ENCODE data around the gene AFF3. TPM values are rescaled to one million over a fixed set of nuclear protein-coding genes. Genes with fewer than 3 reads are reported as not detected.

Gene AFF3
- total RNA-seq, 1 experiment from 2014 or later = 0.61 TPM

- H3K36me3 ChIP-seq (ENCODE audit: control insufficient read depth in 1 of 2, insufficient read depth in 2 of 2, low read length in 2 of 2) = no peaks in the 10 kb centered on the region
- H2AFZ ChIP-seq (ENCODE audit: low read depth, low read length, poor library complexity, severe bottlenecking) = no peak overlapping the region
- intact Hi-C loops (cut with micrococcal nuclease) = no loop called here
- no peaks in the 10 kb centered on the region for H3K9me2 ChIP-seq (ENCODE audit: insufficient read depth)
- RAD21 ChIA-PET (ENCODE audit: low non-redundant PET in 1 of 2, low total read pairs in 2 of 2, uncharacterized antibody in 2 of 2, unreplicated experiment in 2 of 2) = no interaction called here
- POLR2A ChIA-PET = no interaction called here
- DNase-seq (ENCODE audit: low read depth, low spot score) (no peak), ATAC-seq (no peak)
- H3K27me3 ChIP-seq (ENCODE audit: insufficient read depth, low read length) = peaks cover 55% of the 10 kb centered on the region
- no peak overlapping the region for H3K4me2 ChIP-seq (ENCODE audit: low read length)
- no peak overlapping the region for H3K9ac ChIP-seq (ENCODE audit: low read length)
- no peaks in the 10 kb centered on the region for H3K79me2 ChIP-seq (ENCODE audit: insufficient read depth, low read length)
- no peak overlapping the region for H3K27ac ChIP-seq (ENCODE audit: low read depth, low read length)
- no TSS peak for BruUV-seq (replicated peaks)
- no peaks in the 10 kb centered on the region for H4K20me1 ChIP-seq (ENCODE audit: insufficient read depth)
- CTCF ChIA-PET = no interaction called here
- H3K9me3 ChIP-seq (ENCODE audit: control insufficient read depth in 1 of 2, insufficient read depth in 1 of 2, low read depth in 1 of 2, low read length in 2 of 2) = no peaks in the 10 kb centered on the region
- no peak overlapping the region for H3K4me3 ChIP-seq (replicated peaks in 1 of 2; ENCODE audit: low read depth in 1 of 2, low read length in 2 of 2)
- H3K4me1 ChIP-seq (ENCODE audit: control insufficient read depth in 1 of 2, insufficient read depth in 2 of 2, low read length in 2 of 2) = no peaks in the 10 kb centered on the region
- no peak for TF ChIP-seq EZH2phosphoT487 (IDR thresholded peaks at IDR 0.05; ENCODE audit: borderline replicate concordance)
- TF ChIP-seq TCF7L2 (IDR thresholded peaks at IDR 0.05; ENCODE audit: borderline replicate concordance, extremely low read depth, insufficient read depth, insufficient read length) = no peak
- TF ChIP-seq JUND (IDR thresholded peaks at IDR 0.05) = no peak
- TF ChIP-seq RAD21 (IDR thresholded peaks at IDR 0.05; ENCODE audit: low read depth) = no peak
- TF ChIP-seq FOSL1 (IDR thresholded peaks at IDR 0.05; ENCODE audit: low read depth) = no peak
- TF ChIP-seq ZBTB33 (IDR thresholded peaks at IDR 0.05; ENCODE audit: extremely low read depth, insufficient replicate concordance, low read length) = no peak
- TF ChIP-seq CEBPB (IDR thresholded peaks at IDR 0.05; ENCODE audit: low read depth) = no peak
- TF ChIP-seq ELF1 (IDR thresholded peaks at IDR 0.05; ENCODE audit: borderline replicate concordance, low read depth) = no peak
- TF ChIP-seq CBX3 (IDR thresholded peaks at IDR 0.05; ENCODE audit: low read depth) = no peak
- TF ChIP-seq SP1 (IDR thresholded peaks at IDR 0.05; ENCODE audit: low read depth) = no peak
- no peak for TF ChIP-seq REST (IDR thresholded peaks at IDR 0.05; ENCODE audit: low read depth)
- TF ChIP-seq CTCF (IDR thresholded peaks at IDR 0.05 in 2 of 3, conservative IDR thresholded peaks at IDR 0.05 in 1 of 3; ENCODE audit: borderline replicate concordance in 1 of 3, insufficient read depth in 1 of 3, low read depth in 2 of 3, low read length in 2 of 3) = no peak
- TF ChIP-seq MAX (IDR thresholded peaks at IDR 0.05) = no peak
- TF ChIP-seq ATF3 (IDR thresholded peaks at IDR 0.05) = no peak
- TF ChIP-seq SIN3A (IDR thresholded peaks at IDR 0.05; ENCODE audit: low read depth) = no peak
- no peak for TF ChIP-seq SRF (IDR thresholded peaks at IDR 0.05; ENCODE audit: low read depth)
- no peak for TF ChIP-seq EZH2 (IDR thresholded peaks at IDR 0.05)
Observed at GRCh38 chr2:99980176-99980575, 162.2 kb downstream of the AFF3 start.

All from HCT116 (cell line).